Bronchial epithelial cell (primary cell): ENCODE data around the gene CDK14. TPM values are rescaled to one million over a fixed set of nuclear protein-coding genes. Genes with fewer than 3 reads are reported as not detected.

Experiments
- DNase-seq: peaks from one replicate; pipeline ENCODE4 v3.0.0-alpha.2; 2010; ENCODE audit warnings: low read depth
- FAIRE-seq: peaks from 2 replicates; lab custom pipeline; 2011; peaks lifted over from hg19 to GRCh38; lab: Jason Lieb, UNC
- H3K27me3 ChIP-seq: 2 replicates; pipeline ENCODE4 v1.5.1; 2011; ENCODE audit warnings: low read length; ENCODE audit not compliant: control insufficient read depth, insufficient read depth
- H3K36me3 ChIP-seq: 2 replicates; pipeline ENCODE4 v1.5.1; 2011; ENCODE audit warnings: low read length; ENCODE audit not compliant: control insufficient read depth, insufficient read depth
- H3K4me3 ChIP-seq: 2 replicates; pipeline ENCODE4 v1.5.1; 2011; ENCODE audit warnings: mild to moderate bottlenecking, low read depth, low read length, control low read depth
- total RNA-seq: library from RNA; depleted of rRNA; stranded (reverse); fragments of >200 nt; gene quantifications from 2 replicates; pipeline ENCODE4 v1.2.1, GENCODE V29; 2014
- TF ChIP-seq, protein P1 (sequence below): IDR thresholded peaks from 2 replicates; pipeline ENCODE4 v1.5.1; 2011; ENCODE audit warnings: mild to moderate bottlenecking, moderate library complexity, low read length, control low read depth, inconsistent platforms; ENCODE audit not compliant: insufficient read depth, severe bottlenecking

CDK14 gene
- total RNA-seq, 1 donor from 2014 or later, result 8.7 TPM

DNA sequence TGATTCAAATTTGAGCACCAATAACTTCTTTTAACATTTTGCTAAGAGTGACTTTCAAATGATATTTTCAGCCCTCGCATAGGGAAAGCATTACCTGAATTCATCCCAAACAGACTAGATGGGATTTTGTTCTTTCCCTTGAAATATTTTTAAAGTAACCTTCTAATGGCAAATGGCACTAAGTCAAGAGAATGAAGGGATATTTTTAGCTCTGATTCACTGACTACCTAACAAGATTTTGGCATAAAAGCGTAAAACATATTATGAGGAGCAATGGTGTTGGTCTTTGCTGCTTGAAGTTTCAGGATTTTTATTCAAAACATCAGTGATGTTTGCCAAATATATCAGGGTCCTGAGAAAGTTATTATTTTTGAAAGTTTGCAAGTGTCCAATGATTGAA, 290.3 kb downstream of the CDK14 start:
- no peak for DNase-seq

DNA sequence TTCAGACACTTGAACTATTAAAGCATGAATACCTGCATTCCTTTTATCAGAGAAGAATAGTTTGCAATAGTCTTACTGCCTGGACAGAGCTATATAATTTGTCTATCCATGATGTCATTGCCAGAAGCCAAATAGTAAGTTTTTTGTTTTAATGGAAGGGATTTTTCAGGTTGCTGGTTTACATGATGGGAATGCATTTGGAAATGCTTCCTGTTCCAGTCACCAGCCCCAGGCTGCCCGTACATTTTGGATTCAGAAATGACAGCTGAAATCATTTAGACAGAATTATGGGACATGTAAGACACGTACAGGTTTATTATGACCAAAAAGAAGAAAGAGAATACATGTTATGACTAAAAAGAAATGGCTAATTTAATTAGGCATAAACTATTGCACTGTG, 293.1 kb downstream of the CDK14 start:
- Histone ChIP-seq H3K27me3 (no peaks in the 10 kb centered on the region), H3K36me3 (no peaks in the 10 kb centered on the region), H3K4me3 (no peak overlapping the region)
- TF ChIP-seq, protein P1, sequence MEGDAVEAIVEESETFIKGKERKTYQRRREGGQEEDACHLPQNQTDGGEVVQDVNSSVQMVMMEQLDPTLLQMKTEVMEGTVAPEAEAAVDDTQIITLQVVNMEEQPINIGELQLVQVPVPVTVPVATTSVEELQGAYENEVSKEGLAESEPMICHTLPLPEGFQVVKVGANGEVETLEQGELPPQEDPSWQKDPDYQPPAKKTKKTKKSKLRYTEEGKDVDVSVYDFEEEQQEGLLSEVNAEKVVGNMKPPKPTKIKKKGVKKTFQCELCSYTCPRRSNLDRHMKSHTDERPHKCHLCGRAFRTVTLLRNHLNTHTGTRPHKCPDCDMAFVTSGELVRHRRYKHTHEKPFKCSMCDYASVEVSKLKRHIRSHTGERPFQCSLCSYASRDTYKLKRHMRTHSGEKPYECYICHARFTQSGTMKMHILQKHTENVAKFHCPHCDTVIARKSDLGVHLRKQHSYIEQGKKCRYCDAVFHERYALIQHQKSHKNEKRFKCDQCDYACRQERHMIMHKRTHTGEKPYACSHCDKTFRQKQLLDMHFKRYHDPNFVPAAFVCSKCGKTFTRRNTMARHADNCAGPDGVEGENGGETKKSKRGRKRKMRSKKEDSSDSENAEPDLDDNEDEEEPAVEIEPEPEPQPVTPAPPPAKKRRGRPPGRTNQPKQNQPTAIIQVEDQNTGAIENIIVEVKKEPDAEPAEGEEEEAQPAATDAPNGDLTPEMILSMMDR, result no peak
- no peak for DNase-seq
- no peak for FAIRE-seq

More for the DNA sequence above, 290.3 kb downstream of the CDK14 start:
- Histone ChIP-seq H3K36me3 (no peaks in the 10 kb centered on the region), H3K27me3 (no peaks in the 10 kb centered on the region), H3K4me3 (no peak overlapping the region)
- TF ChIP-seq, protein P1, result no peak
- no peak for FAIRE-seq

DNA sequence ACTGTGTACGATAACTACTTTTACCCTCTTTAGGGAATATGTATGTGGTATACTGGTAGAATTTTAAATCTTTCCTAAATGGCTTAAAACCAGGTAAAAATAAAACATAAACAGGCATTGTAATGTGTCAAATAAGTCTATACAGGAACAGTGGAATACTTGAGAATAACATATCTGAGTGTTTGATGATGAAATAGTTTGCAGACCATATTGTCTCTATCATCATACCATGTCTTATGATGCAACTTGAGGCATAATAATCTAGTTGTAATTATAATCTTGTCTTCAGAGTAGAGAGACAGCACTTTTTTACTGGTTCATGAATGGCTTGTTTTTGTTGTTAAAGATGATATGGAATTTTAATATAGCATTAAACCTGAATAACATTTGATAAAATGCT, 293.5 kb downstream of the CDK14 start:
- Histone ChIP-seq H3K4me3 (no peak overlapping the region), H3K36me3 (no peaks in the 10 kb centered on the region), H3K27me3 (no peaks in the 10 kb centered on the region)
- FAIRE-seq (no peak), DNase-seq (no peak)
- TF ChIP-seq, protein P1, result no peak

DNA sequence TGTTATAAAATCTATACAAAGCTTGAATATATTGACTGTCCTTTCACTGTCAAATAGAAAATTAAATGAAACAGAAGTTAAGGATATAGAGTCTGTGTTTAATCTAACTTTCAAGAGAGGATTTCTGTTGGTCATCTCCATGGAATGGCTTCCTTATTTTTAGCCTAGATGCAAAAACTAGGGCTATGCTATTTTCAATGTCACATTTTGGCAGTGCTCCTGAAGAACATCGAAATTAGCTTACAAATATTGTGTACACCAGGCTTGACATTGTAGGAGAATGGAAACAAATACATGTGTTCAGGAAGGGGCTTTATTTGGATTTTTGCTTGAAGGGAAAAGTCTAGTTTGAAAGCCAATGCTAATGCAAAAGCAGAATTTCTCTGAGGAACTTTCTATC, 295.4 kb downstream of the CDK14 start:
- H3K4me3 ChIP-seq, result no peak overlapping the region
- DNase-seq (no peak), FAIRE-seq (no peak)
- H3K36me3 ChIP-seq, result no peaks in the 10 kb centered on the region
- TF ChIP-seq, protein P1, result no peak
- no peaks in the 10 kb centered on the region for H3K27me3 ChIP-seq

DNA sequence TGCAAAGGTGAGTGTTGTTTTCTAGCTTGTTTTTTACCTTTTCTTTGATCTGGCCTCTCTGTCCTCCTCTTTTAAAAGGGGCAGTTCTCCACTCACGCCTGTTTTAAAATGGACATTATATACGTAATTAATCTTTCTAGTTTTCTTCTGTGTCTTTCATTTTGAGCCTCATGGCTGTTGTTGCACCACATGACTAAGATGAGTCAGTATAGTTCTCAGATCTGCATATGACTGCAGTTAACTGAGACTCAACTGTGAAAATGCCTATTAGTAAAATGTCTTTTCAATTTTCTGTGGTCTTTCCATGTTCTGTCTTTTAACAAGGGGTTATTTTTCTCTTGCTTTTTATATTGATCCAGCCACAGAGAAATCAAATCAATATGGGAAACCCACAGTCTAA, 296.1 kb downstream of the CDK14 start:
- FAIRE-seq (no peak), DNase-seq (peak; percentile 17)
- Histone ChIP-seq H3K27me3 (no peaks in the 10 kb centered on the region), H3K36me3 (no peaks in the 10 kb centered on the region), H3K4me3 (no peak overlapping the region)
- TF ChIP-seq, protein P1, result no peak

DNA sequence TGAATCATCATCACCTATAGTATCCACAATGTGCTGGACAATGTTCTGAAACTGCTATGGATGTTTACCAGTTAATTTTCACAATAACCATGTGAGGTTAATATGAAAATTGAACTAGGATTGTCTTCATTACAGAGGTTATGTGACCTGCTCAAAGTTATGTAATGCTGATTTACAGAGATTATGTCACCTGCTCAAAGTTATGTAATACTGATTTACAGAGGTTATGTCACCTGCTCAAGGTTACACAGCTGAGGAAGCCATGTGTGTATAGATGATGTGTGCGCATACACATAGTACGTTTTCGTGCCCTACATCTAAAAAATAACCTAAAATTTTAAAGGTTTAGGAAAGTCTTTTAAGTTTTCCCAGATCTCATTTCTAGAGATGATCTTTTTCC, 298.0 kb downstream of the CDK14 start:
- DNase-seq, result no peak
- Histone ChIP-seq H3K27me3 (no peaks in the 10 kb centered on the region), H3K36me3 (no peaks in the 10 kb centered on the region), H3K4me3 (no peak overlapping the region)
- TF ChIP-seq, protein P1, result no peak
- no peak for FAIRE-seq
